Fibroblast of skin of abdomen (primary cell): ENCODE measurements around the gene EXOC2.
A peak's percentile ranks its signal among the peaks of the same experiment; 100 is the strongest.

Source experiments
- DNase-seq: peaks from one replicate; pipeline ENCODE4 v3.0.0-alpha.2; 2013

Gene EXOC2

DNA sequence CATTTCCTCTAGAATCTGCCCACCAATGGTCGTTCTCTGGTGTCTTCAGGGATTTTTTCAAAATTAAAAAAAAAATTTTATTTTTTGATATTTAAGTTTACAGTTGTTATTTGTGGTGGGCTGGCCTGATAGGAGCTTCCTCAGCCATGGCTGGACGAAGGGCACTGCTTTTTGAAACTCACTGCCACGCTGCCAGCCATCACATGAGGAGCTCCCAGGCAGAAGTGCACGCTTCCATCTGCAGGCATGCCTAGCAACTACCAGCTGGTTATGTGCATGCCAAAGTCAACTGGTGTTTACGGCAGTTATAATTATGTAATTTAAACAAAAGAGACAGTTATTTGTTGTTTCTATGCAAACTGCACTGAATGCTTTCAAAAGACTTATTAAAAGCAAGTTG is 196.3 kb downstream of the EXOC2 start:
- DNase-seq = no peak

DNA sequence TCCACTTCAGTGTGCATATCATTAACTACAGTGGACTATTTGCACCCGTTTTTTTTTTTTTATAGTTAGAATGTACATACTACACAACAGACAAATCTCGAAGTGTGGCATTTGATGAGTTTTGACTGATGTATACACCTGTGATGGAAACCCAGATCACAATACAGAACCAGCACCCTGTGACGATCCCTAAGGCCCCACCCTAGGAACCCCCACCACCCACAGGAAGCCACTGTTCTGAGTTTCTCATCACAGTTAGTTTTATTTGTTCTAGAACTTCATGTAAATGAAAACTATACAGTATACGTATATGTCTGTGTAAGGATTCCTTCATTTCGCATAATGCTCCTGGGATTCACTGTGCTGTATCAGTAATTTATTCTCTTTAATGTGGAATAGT is 198.5 kb downstream of the EXOC2 start:
- no peak for DNase-seq

DNA sequence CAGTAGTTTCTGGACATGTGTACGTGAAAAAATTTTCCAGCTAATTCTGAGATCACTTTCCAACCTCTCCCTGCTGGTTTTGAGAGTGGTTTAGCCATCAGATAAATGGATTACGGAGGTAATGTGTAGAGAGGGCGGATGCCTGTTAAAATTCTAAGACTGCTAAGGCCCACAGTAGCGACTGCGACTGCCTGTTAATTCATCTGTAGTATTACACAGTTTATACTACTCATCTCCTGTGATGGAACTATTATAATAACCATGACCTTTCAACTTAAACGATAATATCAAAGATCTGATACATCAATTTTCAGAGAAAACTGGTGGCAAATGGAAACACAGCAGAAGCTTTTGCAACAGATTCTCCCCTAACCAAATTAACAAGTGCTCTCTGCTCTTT is 199.1 kb downstream of the EXOC2 start:
- DNase-seq = no peak

DNA sequence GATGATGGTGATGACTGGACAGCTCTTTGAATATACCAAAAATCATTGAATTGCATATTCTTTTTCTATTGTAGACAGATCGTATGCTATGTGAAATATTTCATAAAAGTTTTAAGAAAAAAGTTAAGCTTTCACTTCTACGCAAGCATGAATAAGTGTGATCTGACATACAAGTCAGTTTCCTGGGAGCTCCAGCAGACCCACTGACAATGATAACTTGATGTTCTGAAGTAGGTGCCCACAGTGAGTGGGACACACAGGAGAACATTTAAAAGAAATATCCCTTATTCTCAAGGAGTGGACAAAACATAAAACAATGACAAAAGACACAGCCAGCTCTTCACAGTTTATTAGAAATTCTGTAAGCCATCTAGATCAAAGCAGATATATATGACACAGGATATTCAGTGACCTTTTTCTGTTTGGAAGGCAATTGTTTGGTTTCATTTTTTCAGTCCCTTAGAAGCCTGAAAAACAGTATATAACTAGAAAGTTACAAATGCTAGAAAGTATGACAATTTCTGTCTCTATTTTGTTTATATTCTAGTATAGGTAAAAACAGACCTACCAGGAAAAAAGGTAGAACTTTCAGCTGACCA is 200.0 kb downstream of the EXOC2 start:
- DNase-seq = no peak

DNA sequence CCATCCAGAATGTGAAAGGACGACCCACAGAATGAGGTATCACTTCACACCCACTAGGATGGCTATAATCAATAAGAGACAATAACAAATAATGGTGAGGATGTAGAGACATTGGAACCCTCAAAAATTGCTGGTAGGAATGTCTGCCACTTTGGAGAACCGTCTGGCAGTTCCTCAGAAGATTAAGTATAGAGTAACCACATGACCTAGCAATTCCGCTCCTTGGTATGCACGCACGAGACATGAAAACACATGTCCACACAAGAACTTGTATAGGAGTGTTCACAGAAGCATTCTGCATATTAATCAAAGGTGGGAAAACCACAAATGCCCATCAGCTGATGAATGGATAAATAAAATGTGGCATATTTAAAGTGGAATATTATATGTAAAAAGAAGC is 200.8 kb downstream of the EXOC2 start:
- DNase-seq = no peak

DNA sequence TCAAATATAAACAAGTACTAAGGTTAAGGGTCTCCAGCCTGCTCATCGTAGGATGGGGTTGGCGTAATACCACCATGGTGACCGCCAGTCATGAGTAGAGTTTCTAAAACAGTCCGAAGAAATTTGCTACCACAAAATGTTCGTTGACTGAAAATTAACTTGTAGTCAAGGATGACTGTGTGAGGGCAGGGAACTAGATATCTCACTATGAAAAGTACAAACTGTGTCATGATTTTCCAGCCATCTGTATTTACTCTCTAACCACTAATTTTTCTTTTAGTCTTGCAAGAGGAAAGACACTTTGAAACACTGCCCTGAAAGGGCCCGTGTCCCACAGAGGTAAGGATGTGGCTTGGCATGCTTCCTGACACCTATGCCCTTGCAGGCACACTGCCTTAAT is 201.7 kb downstream of the EXOC2 start:
- no peak for DNase-seq

DNA sequence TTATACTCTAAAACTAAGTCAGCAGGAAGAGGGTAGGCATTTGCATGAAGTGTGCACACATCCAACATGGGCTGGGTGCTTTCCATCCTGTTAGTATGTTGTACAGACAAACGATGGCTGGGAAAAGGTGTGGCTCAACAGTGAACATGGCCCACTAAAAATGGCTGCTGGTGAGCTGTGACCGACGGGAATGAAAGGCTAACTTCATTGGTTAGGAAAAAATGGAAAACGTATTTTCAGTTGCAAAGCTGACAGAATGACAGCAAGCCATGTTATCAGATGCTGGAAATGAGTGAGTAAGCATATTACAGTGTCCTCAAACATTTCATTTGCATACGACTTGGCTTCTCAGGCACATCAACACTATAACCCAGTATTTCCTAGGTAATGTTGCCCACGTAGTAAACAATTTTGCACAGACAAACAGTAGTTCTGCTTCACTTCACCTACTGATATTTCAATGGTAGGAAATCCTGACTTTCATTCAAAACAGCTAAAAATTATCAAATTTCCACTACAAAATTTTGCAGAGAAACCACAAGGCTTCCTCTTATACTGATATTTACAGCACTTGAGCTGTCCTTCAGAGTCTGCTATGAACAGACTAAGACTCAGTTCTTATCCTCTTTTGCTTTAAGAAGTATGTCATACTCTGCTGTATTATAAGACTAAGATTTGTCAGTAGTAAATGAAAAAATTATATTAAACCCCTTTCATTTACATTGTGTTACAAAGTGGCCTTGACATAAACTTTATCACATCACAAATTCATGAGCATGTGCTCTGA is 202.5 kb downstream of the EXOC2 start:
- DNase-seq = no peak

DNA sequence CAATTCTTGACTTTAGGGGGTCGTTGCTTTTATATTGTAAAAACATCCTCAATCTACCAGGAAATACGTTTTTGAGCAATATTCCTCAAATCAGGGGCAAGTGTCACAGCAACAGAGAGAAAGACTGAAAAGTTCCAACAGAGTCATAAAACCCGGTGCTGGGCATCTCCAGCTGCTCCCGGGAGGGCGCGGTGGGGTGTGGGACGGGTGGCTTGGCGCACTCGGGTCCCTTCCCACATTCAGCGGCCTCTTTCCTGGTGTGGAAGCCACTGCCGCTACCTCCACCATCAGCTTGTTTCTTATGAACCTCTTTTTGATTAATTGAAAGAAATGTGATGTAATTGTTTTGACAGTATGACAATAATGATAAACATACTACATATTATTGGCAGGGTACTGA is 203.2 kb downstream of the EXOC2 start:
- no peak for DNase-seq

DNA sequence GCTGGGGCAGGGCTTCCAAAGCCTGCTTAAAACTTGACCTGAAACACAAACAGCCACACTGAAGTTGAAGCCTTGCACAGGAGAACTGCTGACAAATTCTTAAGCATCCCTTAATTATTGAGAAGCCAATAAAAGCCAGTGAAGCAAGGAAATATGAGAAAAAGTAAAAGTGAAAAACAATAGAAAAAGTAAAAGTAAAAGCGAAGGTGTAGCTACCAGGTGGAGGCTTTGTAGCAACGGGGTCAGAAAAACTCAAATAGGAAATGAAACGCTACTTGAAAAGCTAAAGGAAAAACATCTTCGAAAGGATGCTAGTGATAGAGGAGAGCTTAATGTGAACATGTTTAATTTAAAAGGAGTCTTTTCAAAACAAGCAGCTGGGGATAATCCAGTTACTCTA is 203.9 kb downstream of the EXOC2 start:
- DNase-seq = no peak

DNA sequence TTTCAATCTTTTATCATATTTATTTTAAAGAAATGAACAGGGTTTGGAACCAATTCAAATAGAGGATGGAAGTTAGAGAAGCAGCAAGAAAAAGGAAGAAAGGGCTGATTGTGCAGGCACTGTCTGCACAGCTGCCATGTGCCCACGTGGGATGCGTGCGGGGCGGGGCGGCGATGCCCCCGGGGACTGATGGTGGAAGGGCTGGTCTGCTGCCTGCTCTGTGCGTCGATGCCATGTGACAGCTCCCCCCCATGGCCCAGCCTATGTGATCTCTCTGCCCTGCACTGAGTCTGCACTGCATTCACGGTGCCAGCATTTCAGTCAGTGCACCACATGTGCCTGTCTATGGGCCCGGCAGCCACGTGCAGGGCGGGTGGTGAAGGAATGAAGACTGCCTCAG is 205.0 kb downstream of the EXOC2 start:
- no peak for DNase-seq

DNA sequence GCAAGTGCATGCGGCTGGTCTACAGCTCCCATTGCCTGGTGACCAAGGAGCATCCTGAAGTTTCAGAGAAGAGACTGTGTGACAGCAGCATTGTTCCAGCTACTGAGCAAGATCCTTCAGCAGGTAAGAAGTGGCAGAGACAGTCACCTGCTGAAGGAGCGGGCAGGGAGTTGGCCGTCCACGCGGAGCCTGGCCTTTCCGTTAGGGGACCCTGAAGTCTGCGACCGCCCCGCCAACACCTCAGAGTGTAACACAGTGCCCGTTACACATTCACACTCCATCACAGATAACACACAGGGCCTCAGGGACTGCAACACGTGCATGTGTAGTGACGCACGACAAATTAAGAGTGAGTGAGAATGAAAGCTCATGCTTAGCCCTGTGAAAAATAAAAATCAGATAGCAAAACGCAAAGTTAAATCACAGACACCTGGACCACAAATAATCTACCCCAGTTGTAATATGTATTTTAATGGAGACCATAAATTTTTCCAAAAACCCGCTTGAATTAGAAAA is 207.2 kb downstream of the EXOC2 start:
- DNase-seq = no peak

DNA sequence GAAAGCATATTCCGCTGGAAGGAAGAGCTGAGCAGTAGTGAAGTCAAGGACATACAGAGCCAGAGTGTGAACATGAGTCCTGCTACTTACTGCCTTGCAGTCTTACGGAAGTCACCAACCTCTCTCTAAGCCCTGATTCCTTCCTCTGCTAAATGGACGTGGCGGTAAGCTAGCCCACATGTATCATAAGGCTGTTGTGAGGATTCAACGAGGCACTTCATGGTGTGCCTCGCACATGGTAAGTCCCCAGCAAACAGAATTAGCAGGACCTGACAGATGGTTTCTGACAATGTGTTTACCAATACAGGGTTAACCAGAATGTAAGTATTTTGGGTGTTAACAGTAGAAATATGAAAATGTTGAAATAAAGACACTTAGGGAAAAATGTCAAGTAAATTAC is 208.2 kb downstream of the EXOC2 start:
- DNase-seq = no peak

DNA sequence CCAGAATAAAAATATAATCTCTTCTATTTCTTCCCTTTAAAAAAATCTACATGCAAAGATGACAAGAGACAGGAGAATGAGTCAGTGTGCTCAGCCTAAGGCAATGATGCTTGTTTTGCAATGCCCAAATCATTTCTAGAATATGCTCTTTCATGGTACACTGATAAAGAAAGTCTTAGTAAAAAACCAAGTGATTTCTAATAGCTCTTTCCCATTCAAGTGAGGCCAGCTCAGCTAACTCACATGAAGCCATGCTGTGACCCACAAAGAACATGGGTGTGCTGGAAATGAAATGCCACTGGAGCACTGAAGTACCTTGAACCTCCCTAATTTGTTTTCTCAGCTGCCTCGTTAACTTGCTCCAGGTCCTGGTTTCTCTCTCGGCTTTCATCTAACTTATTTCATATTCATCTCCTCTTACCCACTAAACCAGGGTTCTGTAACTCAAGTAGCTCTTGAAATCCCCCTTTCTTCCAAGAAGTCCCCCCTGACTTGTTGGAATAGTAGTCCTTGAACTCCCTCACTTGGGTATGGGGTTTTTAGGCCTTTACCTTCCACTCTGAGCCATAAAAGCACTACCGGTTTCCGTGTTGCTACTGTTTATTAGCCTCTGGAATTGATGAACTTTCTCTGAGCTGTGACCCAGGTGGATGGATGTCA is 208.7 kb downstream of the EXOC2 start:
- no peak for DNase-seq

DNA sequence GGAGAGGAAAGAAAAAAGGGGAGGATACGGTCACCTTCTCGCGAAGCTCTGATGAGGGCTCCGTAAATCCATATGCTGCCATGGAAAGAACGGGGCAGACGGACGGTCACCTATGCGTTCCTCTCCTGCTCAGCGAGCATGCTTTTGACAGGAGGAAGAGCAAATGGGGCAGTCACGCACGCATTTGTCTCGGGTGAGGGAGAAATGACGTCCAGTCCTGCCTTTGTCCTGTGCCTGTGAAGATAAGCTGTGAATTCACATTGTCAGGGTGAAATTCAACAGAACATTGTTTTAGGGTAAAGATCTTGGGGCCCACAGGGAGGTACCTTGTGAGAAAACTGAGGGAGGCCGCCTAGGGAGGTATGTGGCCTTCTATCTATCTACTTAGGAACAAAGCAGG is 217.6 kb downstream of the EXOC2 start:
- DNase-seq = no peak

DNA sequence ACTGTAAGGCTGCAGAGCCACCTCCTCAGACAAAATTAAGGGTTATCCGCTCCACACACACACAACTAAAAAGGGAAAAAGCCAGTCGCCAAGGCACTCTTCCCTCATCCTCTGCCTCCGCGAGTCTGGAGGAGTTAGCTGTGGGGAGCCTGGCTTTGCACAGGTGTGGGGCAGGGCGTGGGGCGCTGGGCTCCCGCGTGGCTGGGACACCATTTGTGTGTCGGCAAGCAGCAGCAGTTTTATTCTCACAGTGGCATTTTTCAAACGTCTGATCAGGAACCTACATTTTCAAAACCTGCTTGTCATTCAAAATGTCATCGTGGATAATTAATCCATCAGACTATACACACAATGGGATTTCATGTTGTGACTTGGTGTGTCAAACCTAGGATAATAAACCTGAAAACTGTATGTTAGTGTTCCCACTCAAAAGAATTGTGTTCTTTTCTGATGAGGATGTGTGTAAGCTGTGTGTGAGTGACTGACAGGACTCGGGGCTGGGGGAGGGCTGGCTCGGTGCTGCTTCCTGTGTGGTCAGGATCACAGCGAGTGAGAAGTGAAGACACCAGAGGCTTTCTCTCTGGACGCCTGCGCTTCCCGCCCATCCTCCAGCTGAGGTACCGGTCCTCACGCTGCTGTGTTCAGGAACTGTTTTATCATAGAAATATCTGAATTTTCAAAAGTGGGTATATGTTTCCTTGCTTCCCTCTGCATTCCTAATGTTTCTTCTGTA is 218.3 kb downstream of the EXOC2 start:
- DNase-seq = peak; percentile 9

DNA sequence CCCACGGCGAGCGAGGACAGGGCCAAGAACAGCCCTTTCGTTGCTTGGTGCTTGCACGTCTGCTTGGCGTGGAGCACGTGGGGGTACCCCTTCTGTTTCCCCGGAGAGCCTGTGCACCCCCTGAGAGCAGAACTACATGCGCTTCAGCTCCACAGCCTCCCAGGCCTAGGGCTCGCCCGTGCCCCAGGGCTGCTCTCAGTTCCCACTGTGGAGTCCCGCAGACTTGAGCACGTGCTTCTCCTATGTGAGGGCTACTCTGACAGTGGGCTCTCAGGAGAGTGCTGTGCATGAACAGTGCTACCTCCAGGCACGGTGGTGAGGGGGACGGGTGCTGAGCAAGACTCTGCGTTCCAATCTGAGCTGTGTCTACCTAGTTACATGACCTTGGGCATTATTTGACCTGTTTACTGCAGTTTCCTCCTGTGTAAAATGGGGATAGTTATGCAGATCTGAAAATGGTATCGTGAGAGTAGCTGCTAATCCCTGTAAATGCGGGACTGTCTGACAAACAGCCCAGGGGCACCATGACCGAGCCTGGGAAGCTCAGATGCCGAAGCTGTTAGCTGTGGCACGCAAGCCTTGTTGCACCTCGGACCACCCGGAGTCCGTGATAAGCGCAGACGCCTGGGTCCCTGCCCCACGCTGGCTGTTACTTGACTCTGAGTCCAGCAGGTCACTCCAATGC is 219.0 kb downstream of the EXOC2 start:
- DNase-seq = no peak

DNA sequence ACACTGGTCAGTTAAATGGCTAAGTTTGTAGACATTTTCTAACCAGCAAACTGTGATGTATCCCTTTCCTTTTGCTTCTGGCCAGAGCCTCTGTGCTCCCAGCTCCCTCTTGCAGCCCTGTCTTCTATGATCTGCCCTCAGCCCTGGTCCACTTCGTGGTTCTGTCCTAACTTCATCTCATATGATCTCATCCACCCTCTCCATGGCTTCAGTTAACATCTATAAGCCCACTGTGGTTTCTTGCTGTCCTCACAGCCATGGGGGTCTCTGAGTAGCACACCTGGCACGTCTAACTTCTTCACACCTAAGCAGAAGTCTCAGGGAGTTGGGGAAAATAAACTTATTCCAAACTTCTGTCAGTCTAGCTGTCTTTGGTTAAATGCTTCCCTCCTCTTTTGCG is 219.6 kb downstream of the EXOC2 start:
- no peak for DNase-seq

DNA sequence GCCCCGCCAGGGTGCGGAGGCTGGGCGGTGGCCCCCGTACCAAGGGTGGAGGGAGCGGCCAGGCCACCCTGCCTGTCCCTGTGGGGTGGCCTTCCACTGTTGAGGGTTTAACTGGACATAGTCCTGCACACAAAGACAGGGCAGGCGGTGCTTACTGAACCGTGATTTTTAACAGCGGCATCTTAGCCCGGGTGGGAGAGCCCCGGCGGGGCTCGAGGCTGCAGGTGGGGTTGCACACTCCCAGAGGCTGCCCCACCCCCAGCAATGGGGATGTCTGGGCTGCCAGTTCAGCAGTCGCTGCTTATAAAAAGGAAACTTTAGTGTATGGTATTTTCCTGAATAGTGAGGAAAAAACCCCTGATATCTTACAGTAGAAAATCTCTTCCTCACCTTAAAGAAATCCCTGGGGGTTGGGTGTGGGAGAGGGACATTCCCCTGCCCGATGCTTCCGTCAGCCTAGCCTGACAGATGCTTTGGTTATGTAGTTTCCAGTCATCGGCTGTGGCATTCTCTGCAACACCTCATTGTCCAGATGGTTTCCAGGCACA is 222.0 kb downstream of the EXOC2 start:
- DNase-seq = no peak

DNA sequence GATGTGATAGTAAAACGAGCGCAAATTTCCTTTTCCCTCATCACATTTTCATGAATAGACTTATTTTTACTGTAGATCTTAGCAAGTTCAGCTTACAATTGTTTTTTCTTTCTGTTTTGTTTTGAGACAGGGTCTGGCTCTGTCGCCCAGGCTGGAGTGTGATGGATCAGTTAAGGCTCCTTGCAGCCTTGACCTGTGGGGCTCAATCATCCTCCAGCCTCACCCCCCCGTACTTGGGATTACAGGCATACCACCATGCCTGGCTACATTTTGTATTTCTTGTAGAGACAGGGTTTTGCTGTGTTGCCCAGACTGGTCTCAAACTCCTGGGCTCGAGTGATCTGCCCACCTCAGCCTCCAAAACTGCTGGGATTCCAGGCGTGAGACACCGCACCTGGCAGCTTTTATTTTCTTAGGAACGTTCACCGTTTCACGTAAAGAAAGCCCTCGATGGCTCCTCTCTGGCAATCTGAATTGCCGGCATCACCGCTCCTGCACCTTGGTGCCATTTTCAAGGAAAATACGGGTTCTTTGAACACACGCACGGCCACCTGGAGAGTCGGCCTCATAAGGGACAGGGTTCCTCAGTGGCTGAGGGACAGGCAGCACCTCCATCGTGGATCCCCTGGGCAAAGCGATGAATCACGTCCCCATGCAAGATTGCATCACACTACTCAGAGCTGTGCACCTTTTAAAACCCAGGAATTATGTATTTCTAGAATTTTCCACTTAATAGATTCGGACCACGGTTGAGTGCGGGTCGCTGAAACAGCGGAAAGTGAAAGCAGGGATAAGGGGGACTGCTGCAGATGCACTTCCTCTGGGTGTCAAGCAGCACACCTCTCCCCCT is 222.7 kb downstream of the EXOC2 start:
- DNase-seq = no peak

DNA sequence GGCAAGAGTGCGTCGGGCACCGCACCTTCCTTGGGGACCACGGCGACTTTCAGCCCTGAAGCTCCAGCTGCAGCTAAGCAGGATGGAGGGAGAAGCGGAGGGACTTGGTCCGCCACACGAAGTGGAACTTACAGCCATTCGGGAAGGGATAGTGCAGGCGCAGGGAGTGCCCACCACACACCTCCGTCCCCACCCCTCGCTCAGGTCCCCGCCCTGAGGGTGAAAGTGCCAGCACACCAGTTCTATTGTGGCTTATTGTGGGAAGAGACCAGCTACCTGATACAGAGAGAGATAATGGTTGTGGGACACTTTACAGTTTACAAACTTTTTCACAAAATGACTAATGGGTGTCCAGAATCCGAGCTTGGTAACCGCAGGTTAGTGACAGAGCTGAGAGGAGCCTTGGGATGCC is 225.3 kb downstream of the EXOC2 start:
- no peak for DNase-seq

DNA sequence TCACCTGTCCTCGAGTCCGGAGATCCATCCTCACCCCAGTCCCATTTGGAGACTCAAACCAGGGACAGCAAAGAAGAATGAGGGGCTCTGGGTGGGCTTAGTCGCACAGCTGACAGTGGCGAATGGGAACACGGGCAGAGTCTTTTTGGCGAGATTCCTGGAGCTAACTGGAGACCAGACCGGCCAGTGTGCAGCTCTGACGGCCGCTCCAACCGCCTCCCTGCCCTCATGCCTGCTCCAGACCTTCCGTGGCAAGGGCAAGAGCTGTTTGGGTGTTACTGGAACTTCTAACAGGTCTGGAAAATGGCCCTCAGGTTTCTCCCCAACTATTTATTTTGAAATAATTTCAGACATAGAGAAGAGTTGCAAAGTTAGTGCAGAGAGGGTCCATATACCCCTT is 225.8 kb downstream of the EXOC2 start:
- DNase-seq = no peak
